Occipital lobe (tissue), 2 donors: Measurements from ENCODE around the gene TRAK2. TPM values are rescaled to one million over a fixed set of nuclear protein-coding genes. Genes with fewer than 3 reads are reported as not detected.
"Not testable (repeated sequence)": the region's sequence is repeated elsewhere in the genome, so short reads cannot be mapped to it uniquely, and the experiment has no call there.

Source experiments
- DNase-seq: peaks from one replicate; lab custom pipeline; 2025; lab: John Stamatoyannopoulos, UW
- total RNA-seq: library from RNA; depleted of rRNA; stranded (reverse); fragments of >200 nt; gene quantifications from one replicate; pipeline ENCODE4 v1.2.3, GENCODE V29; 2014

TRAK2 gene
- total RNA-seq, 1 donor from 2014 or later = 47.3 TPM

- no peak for DNase-seq
These were observed 32.1 kb downstream of the TRAK2 start for GRCh38 chr2:201419057-201419635.

DNA sequence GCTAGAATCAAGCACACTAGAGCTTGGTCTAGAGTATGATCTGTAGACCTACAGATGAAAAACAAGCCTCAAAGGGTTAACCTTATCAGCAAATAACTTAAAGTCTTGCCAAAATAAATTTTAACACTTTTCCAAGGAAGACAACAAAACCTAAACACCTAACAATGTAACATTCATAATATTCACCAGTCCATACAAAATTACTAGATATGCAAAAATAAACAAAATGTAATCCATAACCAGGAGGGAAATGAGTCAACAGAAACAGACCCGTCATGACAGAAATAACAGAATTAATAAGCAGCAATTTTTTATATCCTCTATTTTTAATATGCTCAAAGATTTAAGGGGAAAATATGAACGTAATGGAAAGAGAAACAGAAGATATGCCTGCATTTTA, 36.1 kb downstream of the TRAK2 start:
- no peak for DNase-seq

GRCh38 chr2:201414099-201415023, 36.9 kb downstream of the TRAK2 start:
- DNase-seq = no peak

GRCh38 chr2:201413552-201413951, 37.7 kb downstream of the TRAK2 start:
- no peak for DNase-seq

- DNase-seq = no peak
These were observed 38.1 kb downstream of the TRAK2 start for GRCh38 chr2:201413143-201413542.

DNA sequence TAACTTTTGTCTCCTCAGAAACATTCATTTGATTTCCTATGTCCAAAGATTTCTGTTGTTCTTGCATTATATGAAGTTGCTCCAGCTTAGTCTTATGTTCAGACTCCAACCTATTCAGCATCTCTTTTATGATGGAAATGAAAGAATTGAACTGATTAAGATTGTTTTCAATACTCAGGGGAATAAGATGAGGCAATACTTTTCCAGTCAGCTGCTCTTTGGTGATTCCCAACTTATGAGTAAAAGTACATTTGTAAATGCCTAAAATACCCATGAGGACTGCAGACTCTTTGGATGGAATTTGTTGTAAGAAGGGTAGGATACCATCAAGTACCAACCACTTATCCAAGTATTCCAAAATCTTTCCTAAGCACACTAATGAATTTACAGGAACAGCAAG, 39.8 kb downstream of the TRAK2 start:
- DNase-seq = no peak

GRCh38 chr2:201408931-201409330, 42.3 kb downstream of the TRAK2 start:
- DNase-seq = no peak

- DNase-seq = no peak
These were observed 44.0 kb downstream of the TRAK2 start for GRCh38 chr2:201407265-201407664.

- DNase-seq = no peak
These were observed 45.1 kb downstream of the TRAK2 start for GRCh38 chr2:201406077-201406662.

- no peak for DNase-seq
These were observed 46.5 kb downstream of the TRAK2 start for GRCh38 chr2:201404699-201405280.

GRCh38 chr2:201403880-201404279, 47.4 kb downstream of the TRAK2 start:
- no peak for DNase-seq

DNA sequence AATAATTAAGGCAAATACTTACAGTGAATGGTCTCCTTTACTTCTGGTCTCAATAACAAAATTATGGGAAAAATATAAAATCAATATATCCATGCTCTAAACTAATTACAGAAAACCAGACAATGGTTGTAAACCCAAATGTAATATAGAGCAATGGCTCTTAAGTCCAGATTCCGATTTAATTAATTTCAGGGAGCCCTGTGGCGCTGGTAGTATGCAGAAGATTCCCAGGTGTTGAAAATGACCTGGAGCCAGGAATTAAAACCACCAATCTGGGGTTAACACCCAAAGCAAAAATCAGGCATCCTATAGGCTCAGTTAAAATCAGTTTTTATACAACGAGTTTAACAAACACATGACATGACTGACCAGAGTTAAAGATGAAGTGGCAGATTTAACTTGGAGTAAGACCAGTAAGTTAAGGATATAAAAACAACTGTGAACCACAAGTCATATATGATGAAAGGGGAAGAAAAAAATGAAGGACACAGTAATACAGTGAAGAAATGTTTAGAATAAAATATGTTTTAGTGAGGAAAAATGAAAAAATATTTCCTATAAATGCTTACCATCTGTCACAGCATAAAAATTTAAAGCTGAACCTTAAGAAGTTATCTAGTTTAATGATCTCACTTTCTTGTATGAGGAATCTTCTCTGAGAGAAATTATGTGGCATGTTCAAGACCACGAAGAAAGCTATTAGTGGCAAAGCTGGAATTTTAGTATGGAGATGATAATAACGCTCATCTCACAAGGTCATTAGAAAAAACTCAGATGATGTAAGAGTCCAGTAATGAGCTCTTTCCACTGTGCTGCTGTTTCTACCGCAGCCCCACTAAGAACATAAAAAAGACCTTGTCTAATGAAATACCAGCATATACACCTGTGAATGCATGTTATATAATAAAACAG, 48.4 kb downstream of the TRAK2 start:
- DNase-seq = no peak

DNA sequence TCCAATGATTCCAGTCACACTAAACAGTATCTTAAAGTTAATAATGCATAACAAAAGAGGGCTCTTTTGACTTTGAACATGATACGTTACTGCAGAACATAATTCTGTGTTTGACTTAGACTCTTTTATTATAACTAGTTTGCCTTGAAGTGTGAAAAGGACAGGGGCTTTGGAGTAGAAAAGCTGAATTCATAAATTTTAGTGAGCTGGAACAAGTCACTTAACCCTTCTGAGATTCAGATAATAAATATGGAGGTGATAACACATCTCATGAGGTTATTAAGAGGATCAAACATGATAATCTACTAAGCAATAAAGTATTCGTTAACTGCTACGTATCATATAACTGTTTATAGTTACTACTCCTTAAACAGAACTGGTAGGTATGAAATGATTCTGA, 49.4 kb downstream of the TRAK2 start:
- DNase-seq = no peak

DNA sequence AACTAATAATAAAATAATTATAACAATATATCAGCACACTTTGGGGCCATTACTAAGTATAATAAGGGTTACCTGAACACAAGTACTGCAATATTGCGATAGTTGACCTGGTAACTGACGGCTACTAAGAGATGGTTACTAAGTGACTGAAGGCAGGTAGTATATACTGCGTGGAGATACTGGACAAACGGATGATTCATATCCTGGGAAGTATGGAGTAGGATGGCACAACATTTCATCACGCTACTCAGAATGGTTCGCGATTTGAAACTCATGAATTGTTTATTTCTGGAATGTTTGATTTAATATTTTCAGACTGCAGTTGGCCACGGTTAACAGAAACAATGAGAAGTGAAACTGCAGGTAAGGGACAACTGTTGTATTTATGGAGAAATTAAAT, 54.7 kb downstream of the TRAK2 start:
- no peak for DNase-seq

DNA sequence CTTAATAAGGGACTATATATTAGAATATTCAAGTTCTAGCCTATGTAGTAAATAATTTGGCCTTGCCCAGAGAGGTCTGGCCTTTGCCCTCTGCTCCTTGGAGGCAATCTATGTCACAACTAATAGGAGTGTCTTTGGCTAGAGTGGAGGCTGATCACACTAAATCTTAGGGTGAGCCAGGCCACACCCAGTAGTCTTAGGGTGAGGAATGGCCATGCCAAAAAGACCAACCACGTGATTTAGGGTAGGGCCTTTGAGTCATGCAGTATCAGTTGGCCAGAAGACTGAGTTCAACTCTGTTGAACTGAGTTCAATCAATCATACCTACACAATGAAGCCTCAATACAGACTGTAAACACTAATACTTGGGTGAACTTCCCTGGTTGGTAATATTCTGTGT, 68.1 kb downstream of the TRAK2 start:
- no peak for DNase-seq

DNA sequence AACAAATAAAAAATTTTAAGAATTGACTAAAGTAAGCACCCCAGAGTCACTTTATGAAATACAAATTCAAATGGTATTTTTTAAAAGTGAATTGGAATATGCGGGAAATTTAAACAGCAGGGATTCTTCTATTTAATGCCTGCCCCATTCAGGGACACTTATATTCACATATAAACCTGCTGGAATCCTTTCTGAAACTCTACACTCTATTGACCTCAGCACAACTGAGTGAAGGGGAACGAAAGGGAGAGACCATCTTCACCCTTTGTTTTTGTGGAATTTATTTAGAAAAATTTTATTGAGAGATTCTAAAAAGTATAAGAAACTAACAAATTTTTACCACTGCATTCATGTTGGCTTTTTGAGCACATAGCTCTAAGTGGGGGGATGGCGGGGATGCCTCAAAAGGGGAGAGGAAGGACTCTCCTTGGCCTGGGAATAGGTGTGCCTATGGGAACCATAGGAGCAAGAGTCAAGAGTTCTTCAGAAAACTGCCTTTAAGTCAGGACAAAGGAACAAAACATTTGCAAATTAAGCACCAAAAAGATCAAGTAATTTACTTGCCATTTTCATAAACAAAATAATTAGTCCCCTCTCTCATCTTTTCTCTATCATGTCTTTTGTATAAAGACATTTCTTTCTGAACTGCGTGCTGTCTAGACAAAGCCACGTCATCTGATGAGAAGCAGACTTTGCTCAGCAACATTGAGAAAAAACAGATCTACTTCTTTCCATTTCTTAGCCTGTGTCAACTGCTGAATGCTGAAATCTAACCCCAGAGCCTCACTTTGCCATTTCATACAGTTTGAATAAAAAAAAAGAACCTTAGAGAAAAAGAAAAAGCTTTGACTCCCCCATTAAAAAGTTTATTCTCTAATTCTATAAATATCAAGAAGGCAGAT, 72.5 kb downstream of the TRAK2 start:
- DNase-seq = no peak

DNA sequence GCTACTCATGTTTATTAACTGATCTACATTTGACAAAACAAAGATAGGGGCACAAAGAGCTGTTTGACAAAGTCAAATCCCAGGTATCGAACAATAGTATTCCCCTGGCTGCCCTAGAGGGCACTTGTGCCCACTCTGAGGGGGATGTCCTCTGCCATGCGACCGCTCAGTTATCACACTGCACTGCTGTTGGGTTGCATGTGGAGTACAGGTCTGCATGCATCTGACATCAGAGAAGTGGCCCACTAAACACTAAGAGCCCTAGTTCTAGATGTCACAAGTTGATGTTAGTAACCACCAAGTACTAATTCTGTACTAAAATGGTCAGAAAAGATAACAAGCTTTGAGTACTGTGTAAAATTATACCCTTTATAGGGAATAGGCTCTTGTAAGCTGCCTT, 74.0 kb downstream of the TRAK2 start:
- no peak for DNase-seq

DNA sequence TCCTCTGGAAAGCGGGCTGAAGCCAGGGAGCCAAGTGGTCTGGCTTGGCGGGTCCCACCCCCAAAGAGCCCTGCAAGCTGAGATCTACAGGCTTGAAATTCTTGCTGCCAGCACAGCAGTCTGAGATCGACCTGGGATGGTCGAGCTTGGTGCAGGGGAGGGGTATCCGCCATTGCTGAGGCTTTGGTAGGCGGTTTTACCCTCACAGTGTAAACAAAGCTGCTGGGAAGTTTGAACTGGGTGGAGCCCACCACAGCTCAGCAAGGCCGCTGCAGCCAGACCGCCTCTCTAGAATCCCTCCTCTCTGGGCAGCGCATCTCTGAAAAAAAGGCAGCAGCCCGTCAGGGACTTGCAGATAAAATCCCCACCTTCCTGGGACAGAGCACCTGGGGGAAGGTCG, 81.5 kb downstream of the TRAK2 start:
- DNase-seq = no peak

DNA sequence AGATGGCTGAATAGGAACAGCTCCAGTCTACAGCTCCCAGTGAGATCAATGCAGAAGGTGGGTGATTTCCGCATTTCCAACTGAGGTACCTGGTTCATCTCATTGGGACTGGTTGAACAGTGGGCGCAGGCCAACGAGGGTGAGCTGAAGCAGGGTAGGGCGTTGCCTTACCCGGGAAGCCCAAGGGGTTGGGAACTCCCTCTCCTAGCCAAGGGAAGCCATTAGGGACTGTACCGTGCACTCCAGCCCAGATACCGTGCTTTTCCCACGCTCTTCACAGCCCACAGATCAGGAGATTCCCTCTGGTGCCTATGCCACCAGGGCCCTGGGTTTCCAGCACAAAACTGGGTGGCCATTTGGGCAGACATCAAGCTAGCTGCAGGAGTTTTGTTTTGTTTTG, 81.9 kb downstream of the TRAK2 start:
- DNase-seq = not testable (repeated sequence)

DNA sequence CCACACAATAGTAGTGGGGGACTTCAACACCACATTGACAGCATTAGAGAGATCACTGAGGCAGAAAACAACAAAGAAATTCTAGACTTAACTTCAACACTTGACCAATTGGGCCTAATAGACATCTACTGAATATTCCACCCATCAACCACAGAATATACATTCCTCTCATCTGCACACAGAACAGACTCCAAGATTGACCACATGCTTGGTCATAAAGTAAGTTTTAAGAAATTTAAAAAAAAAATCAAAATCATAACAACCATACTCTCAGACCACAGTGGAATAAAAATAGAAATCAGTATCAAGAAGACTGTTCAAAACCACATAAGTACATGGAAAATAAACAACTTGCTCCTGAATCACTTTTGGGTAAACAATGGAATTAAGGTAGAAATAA, 85.1 kb downstream of the TRAK2 start:
- DNase-seq = no peak
